Thoracic aorta (tissue), 2 donors: ENCODE data around the gene PAQR4. TPM values are rescaled to one million over a fixed set of nuclear protein-coding genes. Genes with fewer than 3 reads are reported as not detected.
A peak's percentile ranks its signal among the peaks of the same experiment; 100 is the strongest.

Source experiments
- ATAC-seq: fragments of 150-250 bp; one replicate; pipeline ENCODE4 v1.8.0; 2017; ENCODE audit warnings: low read depth; ENCODE audit not compliant: insufficient number of reproducible peaks, low FRiP score
- DNase-seq: peaks from one replicate; pipeline ENCODE4 v3.0.0-alpha.2; 2020; ENCODE audit warnings: low spot score
- H3K27ac ChIP-seq, 2 donors: fragments of 200-600 bp; sonication (generic); 1 replicate in 1 of 2; 2 replicates in 1 of 2; pipeline ENCODE4 v1.5.1; 2016; ENCODE audit warnings: mild to moderate bottlenecking in 2 of 2, moderate library complexity in 2 of 2
- H3K27me3 ChIP-seq: fragments of 200-600 bp; sonication (generic); replicated peaks from 2 replicates; pipeline ENCODE4 v1.6.0; 2016; ENCODE audit warnings: mild to moderate bottlenecking; ENCODE audit not compliant: insufficient read depth
- H3K36me3 ChIP-seq: fragments of 200-600 bp; sonication (generic); one replicate; pipeline ENCODE4 v1.5.1; 2016
- H3K4me1 ChIP-seq, 2 donors: fragments of 200-600 bp; sonication (generic); 1 replicate in 1 of 2; 2 replicates in 1 of 2; pipeline versions ENCODE4 v1.5.1 to v1.6.0; 2016; ENCODE audit warnings: low read depth in 2 of 2, mild to moderate bottlenecking in 1 of 2; ENCODE audit not compliant: control insufficient read depth in 1 of 2
- H3K4me3 ChIP-seq: fragments of 200-600 bp; sonication (generic); 2 replicates; pipeline ENCODE4 v1.5.1; 2016; ENCODE audit warnings: mild to moderate bottlenecking
- H3K9me3 ChIP-seq: fragments of 200-600 bp; sonication (generic); 2 replicates; pipeline ENCODE4 v1.5.1; 2016
- total RNA-seq, 2 donors: library from RNA; depleted of rRNA; stranded (reverse); fragments of >200 nt; gene quantifications; one replicate each; pipeline versions ENCODE4 v1.1.0 to v1.2.3, GENCODE V29; 2016
- TF ChIP-seq, protein P1 (sequence below): fragments of 200-600 bp; sonication (generic); IDR thresholded peaks from one replicate; pipeline ENCODE4 v1.5.1; 2019; ENCODE audit warnings: antibody characterized with exemption

Gene PAQR4
- total RNA-seq, 2 donors from 2014 or later, result 3.1 to 5.8 TPM

DNA sequence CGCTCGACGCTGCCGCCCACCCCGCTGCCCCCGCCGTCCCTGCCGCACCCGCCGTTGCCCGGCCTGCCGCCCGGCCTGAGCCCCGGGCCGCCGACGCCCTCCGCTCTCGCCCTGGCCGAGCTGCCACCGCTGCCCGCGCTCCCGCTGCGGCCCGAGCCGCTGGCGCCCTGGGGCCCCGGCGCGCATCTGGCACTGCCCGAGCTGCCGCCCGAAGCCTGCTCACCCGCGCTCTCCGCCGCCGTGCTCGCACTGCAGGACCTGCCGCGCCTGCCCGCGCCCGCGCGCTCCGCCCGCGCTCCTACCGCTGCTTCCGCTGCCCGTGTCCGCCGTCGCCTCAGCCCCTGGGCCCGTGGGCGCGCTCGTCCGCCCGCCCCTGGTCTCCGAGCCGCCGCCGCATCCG is 35.2 kb downstream of the PAQR4 start:
- H3K27me3 ChIP-seq, result peaks cover 12% of the 10 kb centered on the region
- ATAC-seq (peak; percentile 5), DNase-seq (no peak)
- H3K36me3 ChIP-seq, result no peaks in the 10 kb centered on the region
- peaks cover 0 to 2% of the 10 kb centered on the region in 2 donors for H3K4me1 ChIP-seq
- no peak overlapping the region for H3K4me3 ChIP-seq
- H3K27ac ChIP-seq, result no peak overlapping the region
- no peaks in the 10 kb centered on the region for H3K9me3 ChIP-seq
- TF ChIP-seq, protein P1, sequence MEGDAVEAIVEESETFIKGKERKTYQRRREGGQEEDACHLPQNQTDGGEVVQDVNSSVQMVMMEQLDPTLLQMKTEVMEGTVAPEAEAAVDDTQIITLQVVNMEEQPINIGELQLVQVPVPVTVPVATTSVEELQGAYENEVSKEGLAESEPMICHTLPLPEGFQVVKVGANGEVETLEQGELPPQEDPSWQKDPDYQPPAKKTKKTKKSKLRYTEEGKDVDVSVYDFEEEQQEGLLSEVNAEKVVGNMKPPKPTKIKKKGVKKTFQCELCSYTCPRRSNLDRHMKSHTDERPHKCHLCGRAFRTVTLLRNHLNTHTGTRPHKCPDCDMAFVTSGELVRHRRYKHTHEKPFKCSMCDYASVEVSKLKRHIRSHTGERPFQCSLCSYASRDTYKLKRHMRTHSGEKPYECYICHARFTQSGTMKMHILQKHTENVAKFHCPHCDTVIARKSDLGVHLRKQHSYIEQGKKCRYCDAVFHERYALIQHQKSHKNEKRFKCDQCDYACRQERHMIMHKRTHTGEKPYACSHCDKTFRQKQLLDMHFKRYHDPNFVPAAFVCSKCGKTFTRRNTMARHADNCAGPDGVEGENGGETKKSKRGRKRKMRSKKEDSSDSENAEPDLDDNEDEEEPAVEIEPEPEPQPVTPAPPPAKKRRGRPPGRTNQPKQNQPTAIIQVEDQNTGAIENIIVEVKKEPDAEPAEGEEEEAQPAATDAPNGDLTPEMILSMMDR, result no peak

DNA sequence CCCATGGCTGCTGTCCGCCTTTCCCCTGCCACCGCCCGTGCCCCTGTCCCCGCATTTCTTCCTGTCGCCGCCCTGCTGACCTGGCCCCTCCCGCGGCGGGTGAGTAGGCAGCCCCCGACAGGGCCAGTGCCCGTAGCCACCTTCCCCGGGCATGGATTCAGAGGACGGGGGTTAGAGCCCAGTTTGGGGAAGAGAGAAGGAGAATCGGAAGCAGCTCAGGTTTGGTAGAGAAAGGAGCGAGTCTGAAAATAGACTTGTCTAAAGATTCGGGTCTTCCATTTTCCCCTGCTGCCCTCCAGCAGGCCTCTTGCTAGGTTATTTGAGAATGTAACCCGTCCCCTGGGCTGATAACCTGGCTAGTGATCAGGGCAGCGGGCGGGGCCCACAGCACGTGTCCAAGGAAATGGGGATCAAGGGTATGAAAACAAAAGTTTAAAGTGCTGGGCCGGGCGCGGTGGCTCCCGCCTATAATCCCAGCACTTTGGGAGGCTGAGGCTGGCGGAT is 35.7 kb downstream of the PAQR4 start:
- ATAC-seq, result no peak

DNA sequence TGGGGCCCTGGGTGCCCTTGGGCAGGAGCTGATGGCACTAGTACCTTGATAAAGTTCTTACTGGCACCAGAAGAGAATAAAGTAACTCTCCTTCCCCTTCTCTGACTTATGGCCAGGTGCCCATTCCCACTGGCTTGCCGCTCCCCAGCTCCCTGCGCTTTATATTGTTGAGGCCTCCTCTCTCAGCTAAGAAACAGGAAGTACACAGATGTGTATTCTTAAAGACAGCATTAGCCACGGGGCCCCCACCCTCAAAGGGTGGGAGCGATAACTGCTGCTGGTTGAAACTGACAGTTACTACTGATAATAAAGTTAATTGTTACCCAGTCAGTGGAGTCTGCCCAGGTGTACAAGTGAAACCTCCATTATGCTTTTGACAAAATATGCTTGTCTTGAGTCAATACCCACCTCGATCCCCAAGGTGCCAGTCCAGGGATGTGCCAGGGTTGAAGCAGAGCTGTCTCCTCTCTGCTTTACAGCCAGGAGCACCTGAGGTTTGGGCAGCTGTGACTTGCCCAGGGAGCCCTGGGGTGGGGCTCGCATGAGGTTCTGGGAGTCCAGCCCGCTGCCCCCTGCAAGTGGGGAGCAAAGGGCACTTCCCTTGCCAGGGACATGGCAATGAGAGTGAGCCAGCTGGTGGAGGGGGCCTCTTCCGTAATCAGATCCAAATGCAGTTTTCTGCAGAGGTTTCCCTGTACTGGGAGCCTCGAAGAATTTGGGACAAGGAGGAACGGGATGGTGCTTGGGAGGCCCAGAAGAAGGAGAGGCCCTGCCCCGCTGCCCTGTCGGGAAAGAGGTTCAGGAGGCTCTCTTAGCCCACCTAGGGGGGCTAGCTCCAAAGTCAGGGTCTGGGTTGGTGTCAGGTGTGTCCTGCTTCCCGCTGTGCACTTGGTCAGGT is 38.2 kb downstream of the PAQR4 start:
- H3K4me1 ChIP-seq, result peaks cover 0 to 2% of the 10 kb centered on the region in 2 donors
- H3K36me3 ChIP-seq, result no peaks in the 10 kb centered on the region
- TF ChIP-seq, protein P1, result no peak
- no peak overlapping the region for H3K4me3 ChIP-seq
- no peak for DNase-seq
- peaks cover 15% of the 10 kb centered on the region for H3K27me3 ChIP-seq
- no peak overlapping the region for H3K27ac ChIP-seq
- no peak for ATAC-seq
- H3K9me3 ChIP-seq, result no peaks in the 10 kb centered on the region

More for the DNA sequence above, 35.7 kb downstream of the PAQR4 start:
- H3K4me1 ChIP-seq, result peaks cover 0 to 2% of the 10 kb centered on the region in 2 donors
- no peak overlapping the region for H3K27ac ChIP-seq
- H3K9me3 ChIP-seq, result no peaks in the 10 kb centered on the region
- H3K4me3 ChIP-seq, result peak overlapping the region; percentile 58
- peaks cover 15% of the 10 kb centered on the region for H3K27me3 ChIP-seq
- TF ChIP-seq, protein P1, result no peak
- no peaks in the 10 kb centered on the region for H3K36me3 ChIP-seq
- DNase-seq, result no peak

GRCh38 chr16:3007957-3008689 is 39.0 kb downstream of the PAQR4 start:
- Histone ChIP-seq H3K9me3 (no peaks in the 10 kb centered on the region), H3K27ac (no peak overlapping the region), H3K36me3 (no peaks in the 10 kb centered on the region), H3K27me3 (peaks cover 15% of the 10 kb centered on the region), H3K4me3 (peak overlapping the region; percentile 4), H3K4me1 (peaks cover 0 to 2% of the 10 kb centered on the region in 2 donors)
- TF ChIP-seq, protein P1, result no peak
- DNase-seq, result no peak
- ATAC-seq, result no peak

DNA sequence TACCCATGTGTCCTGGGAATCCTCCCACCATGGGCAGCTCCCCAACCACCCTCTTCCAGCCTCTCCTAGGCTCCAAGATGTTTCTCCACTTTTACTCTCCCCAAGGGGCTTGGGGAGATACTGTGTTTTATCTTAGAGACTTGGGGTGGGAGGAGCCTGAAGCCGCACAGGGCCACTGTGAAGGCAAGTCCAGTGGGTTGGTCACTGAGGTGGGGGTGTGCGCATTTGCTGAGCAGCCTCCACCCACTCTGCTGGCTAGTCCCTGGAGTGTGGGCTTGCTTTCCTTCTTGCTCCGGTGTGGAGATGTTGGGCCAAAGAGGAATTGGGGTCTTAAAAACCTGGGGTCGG is 39.5 kb downstream of the PAQR4 start:
- DNase-seq (no peak), ATAC-seq (no peak)
- TF ChIP-seq, protein P1, result no peak
- Histone ChIP-seq H3K27ac (no peak overlapping the region), H3K4me1 (peaks cover 0 to 2% of the 10 kb centered on the region in 2 donors), H3K9me3 (no peaks in the 10 kb centered on the region), H3K36me3 (no peaks in the 10 kb centered on the region), H3K4me3 (no peak overlapping the region), H3K27me3 (peaks cover 15% of the 10 kb centered on the region)
